Uterus (tissue), 4 donors: ENCODE results near the gene KIF14. TPM values are rescaled to one million over a fixed set of nuclear protein-coding genes. Genes with fewer than 3 reads are reported as not detected.

Experiments used
- DNase-seq, 2 donors: peaks; one replicate each; pipeline ENCODE4 v3.0.0-alpha.2; 2019 to 2020
- H3K27ac ChIP-seq, 2 donors: fragments of 200-600 bp; sonication (generic); 1 replicate in 1 of 2; 2 replicates in 1 of 2; pipeline ENCODE4 v1.5.1; 2016 to 2018
- H3K27me3 ChIP-seq, 2 donors: fragments of 200-600 bp; sonication (generic); one replicate each; pipeline ENCODE4 v1.5.1; 2018 to 2019; ENCODE audit warnings: control low read depth in 1 of 2
- H3K36me3 ChIP-seq, 2 donors: fragments of 200-600 bp; sonication (generic); one replicate each; pipeline ENCODE4 v1.5.1; 2019; ENCODE audit warnings: control low read depth in 1 of 2
- H3K4me1 ChIP-seq, 2 donors: fragments of 200-600 bp; sonication (generic); one replicate each; pipeline ENCODE4 v1.5.1; 2018 to 2019; ENCODE audit warnings: control low read depth in 1 of 2
- H3K4me3 ChIP-seq, 2 donors: fragments of 200-600 bp; sonication (generic); 1 replicate in 1 of 2; 2 replicates in 1 of 2; pipeline ENCODE4 v1.5.1; 2018 to 2019; ENCODE audit warnings: mild to moderate bottlenecking in 1 of 2
- H3K9me3 ChIP-seq, 2 donors: fragments of 200-600 bp; sonication (generic); one replicate each; pipeline ENCODE4 v1.5.1; 2019; ENCODE audit warnings: control low read depth in 1 of 2
- POLR2A ChIP-seq, 2 donors: fragments of 450-650 bp; IDR thresholded peaks; one replicate each; pipeline ENCODE4 v1.6.1; 2016; ENCODE audit warnings: antibody characterized with exemption in 2 of 2, mild to moderate bottlenecking in 1 of 2, moderate library complexity in 1 of 2
- intact Hi-C: fragments of 100-400 bp; cut with DNase I; formaldehyde crosslinking; loops from one replicate; pipeline ENCODE4 v1.15.1; 2023; ENCODE audit warnings: low total_unique reads
- total RNA-seq, 4 donors: library from RNA; depleted of rRNA in 3 of 4; stranded (reverse); fragments of >200 nt in 3 of 4; gene quantifications; one replicate each; pipeline versions ENCODE4 v1.1.0 to v1.2.4, GENCODE V29; 2014 to 2023
- TF ChIP-seq, protein P1 (sequence below), 4 experiments: fragments of 200-600 bp in 2 of 4; fragments of 450-650 bp in 2 of 4; sonication (generic) in 2 of 4; IDR thresholded peaks; one replicate each; pipeline ENCODE4 v1.5.1; 2016 to 2019; ENCODE audit warnings: antibody characterized with exemption in 4 of 4, mild to moderate bottlenecking in 2 of 4, moderate library complexity in 1 of 4
- donor health status: DM: yes; HTN: yes; CAD: no.

KIF14 gene
- total RNA-seq, 4 donors from 2014 or later = under 0.01 to 9.2 (median 0.15) TPM; not detected in 1

DNA sequence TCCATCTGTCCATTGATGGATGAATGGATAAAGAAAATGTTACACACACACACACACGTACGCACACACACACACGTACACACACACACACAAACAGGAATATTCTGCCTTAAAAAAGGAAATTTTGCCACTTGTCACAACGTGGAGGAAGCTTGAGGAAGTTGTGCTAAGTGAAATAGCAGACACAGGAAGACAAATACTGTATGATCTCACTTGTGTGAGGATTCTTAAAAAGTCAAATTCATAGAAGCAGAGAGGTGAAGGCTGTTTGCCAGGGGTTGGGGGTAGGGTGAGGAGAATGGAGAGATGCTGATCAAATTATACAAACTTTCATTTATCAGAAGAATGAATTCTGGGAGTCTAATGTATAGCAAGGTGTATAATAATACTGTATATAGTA lies 73.2 kb downstream of the KIF14 start:
- no peak for DNase-seq
- H3K36me3 ChIP-seq = no peaks in the 10 kb centered on the region
- TF ChIP-seq, protein P1, sequence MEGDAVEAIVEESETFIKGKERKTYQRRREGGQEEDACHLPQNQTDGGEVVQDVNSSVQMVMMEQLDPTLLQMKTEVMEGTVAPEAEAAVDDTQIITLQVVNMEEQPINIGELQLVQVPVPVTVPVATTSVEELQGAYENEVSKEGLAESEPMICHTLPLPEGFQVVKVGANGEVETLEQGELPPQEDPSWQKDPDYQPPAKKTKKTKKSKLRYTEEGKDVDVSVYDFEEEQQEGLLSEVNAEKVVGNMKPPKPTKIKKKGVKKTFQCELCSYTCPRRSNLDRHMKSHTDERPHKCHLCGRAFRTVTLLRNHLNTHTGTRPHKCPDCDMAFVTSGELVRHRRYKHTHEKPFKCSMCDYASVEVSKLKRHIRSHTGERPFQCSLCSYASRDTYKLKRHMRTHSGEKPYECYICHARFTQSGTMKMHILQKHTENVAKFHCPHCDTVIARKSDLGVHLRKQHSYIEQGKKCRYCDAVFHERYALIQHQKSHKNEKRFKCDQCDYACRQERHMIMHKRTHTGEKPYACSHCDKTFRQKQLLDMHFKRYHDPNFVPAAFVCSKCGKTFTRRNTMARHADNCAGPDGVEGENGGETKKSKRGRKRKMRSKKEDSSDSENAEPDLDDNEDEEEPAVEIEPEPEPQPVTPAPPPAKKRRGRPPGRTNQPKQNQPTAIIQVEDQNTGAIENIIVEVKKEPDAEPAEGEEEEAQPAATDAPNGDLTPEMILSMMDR (IDR thresholded peaks at IDR 0.05) = no peak
- TF ChIP-seq POLR2A (IDR thresholded peaks at IDR 0.05) = no peak
- H3K9me3 ChIP-seq = no peaks in the 10 kb centered on the region
- no peak overlapping the region for H3K4me3 ChIP-seq
- no peaks in the 10 kb centered on the region for H3K27me3 ChIP-seq
- intact Hi-C loops = no loop called here
- no peak overlapping the region for H3K27ac ChIP-seq
- no peaks in the 10 kb centered on the region for H3K4me1 ChIP-seq

- no peak for DNase-seq
- no peak overlapping the region for H3K27ac ChIP-seq
- intact Hi-C loops = no loop called here
- no peaks in the 10 kb centered on the region for H3K36me3 ChIP-seq
- TF ChIP-seq, protein P1 (IDR thresholded peaks at IDR 0.05) = no peak
- no peak for TF ChIP-seq POLR2A (IDR thresholded peaks at IDR 0.05)
- no peaks in the 10 kb centered on the region for H3K9me3 ChIP-seq
- no peak overlapping the region for H3K4me3 ChIP-seq
- no peaks in the 10 kb centered on the region for H3K27me3 ChIP-seq
- no peaks in the 10 kb centered on the region for H3K4me1 ChIP-seq
Measured at GRCh38 chr1:200546577-200546976, 74.0 kb downstream of the KIF14 start.

GRCh38 chr1:200542162-200542561 lies 78.4 kb downstream of the KIF14 start:
- TF ChIP-seq, protein P1 (IDR thresholded peaks at IDR 0.05) = no peak
- H3K36me3 ChIP-seq = no peaks in the 10 kb centered on the region
- no peak overlapping the region for H3K27ac ChIP-seq
- intact Hi-C loops = no loop called here
- no peaks in the 10 kb centered on the region for H3K27me3 ChIP-seq
- no peak for DNase-seq
- no peaks in the 10 kb centered on the region for H3K4me1 ChIP-seq
- no peaks in the 10 kb centered on the region for H3K9me3 ChIP-seq
- no peak overlapping the region for H3K4me3 ChIP-seq

- Histone ChIP-seq H3K27me3 (no peaks in the 10 kb centered on the region), H3K4me1 (no peaks in the 10 kb centered on the region), H3K36me3 (no peaks in the 10 kb centered on the region), H3K4me3 (no peak overlapping the region), H3K9me3 (no peaks in the 10 kb centered on the region), H3K27ac (no peak overlapping the region)
- intact Hi-C loops = no loop called here
- TF ChIP-seq, protein P1 (IDR thresholded peaks at IDR 0.05) = no peak
- no peak for TF ChIP-seq POLR2A (IDR thresholded peaks at IDR 0.05)
- no peak for DNase-seq
Measured at GRCh38 chr1:200540281-200540680, 80.3 kb downstream of the KIF14 start.

DNA sequence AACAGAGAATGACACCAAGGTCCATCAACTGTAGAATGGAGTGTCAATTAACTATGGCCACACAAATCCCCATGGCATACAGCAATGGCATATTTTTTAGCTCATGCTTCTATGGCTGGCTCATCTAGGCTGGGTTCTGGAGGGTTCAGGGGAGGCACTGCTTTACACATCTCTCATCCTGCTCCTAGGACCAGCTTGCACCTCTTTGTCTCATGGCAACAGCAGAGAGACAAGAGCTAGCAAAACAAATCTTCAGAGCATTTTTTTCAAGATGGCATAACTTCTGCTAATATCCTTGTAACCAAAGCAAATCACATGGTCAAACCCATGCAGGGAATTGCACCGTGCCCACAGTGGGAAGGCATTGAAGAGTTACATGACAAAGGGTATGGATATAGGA lies 82.4 kb downstream of the KIF14 start:
- intact Hi-C loops = no loop called here
- no peak for TF ChIP-seq POLR2A (IDR thresholded peaks at IDR 0.05)
- TF ChIP-seq, protein P1 (IDR thresholded peaks at IDR 0.05) = no peak
- no peak for DNase-seq

More for the DNA sequence above, 82.4 kb downstream of the KIF14 start:
- Histone ChIP-seq H3K4me1 (no peaks in the 10 kb centered on the region), H3K36me3 (no peaks in the 10 kb centered on the region), H3K9me3 (no peaks in the 10 kb centered on the region), H3K27ac (no peak overlapping the region), H3K27me3 (no peaks in the 10 kb centered on the region), H3K4me3 (no peak overlapping the region)
